Ecto neural progenitor cell (in vitro differentiated cells): ENCODE results near the gene IGFBPL1.
A peak's percentile ranks its signal among the peaks of the same experiment; 100 is the strongest.
"Not testable (repeated sequence)": the region's sequence is repeated elsewhere in the genome, so short reads cannot be mapped to it uniquely, and the experiment has no call there.

Experiments used
- DNase-seq: peaks from one replicate; pipeline ENCODE4 v3.0.0-alpha.2; 2018; ENCODE audit warnings: low spot score

The IGFBPL1 gene

GRCh38 chr9:38399191-38399590 is 25.1 kb downstream of the IGFBPL1 start:
- DNase-seq, result not testable (repeated sequence)

DNA sequence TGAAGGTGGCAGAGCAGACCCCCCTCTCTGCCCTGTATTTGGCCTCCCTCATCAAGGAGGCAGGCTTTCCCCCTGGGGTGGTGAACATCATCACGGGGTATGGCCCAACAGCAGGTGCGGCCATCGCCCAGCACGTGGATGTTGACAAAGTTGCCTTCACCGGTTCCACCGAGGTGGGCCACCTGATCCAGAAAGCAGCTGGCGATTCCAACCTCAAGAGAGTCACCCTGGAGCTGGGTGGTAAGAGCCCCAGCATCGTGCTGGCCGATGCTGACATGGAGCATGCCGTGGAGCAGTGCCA is 27.9 kb downstream of the IGFBPL1 start:
- no peak for DNase-seq

GRCh38 chr9:38395653-38396370 is 28.4 kb downstream of the IGFBPL1 start:
- no peak for DNase-seq

DNA sequence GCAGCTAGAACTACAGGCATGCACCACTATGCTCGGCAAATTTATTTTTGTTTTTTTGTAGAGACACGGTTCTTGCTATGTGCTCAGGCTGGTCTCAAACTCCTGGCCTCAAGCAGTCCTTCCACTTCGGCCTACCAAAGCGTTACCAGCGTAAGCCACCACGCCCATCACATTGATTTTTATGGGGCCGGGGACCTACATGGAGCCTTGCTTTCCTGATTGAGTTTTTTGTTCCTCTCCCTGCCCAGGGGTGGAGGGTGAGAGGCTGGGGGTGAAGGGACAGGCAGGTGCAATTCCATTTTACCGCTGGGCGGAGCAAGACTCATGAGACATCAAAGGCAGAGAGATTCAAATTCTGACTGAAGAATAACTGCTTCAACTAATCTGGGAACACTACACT is 29.8 kb downstream of the IGFBPL1 start:
- no peak for DNase-seq

DNA sequence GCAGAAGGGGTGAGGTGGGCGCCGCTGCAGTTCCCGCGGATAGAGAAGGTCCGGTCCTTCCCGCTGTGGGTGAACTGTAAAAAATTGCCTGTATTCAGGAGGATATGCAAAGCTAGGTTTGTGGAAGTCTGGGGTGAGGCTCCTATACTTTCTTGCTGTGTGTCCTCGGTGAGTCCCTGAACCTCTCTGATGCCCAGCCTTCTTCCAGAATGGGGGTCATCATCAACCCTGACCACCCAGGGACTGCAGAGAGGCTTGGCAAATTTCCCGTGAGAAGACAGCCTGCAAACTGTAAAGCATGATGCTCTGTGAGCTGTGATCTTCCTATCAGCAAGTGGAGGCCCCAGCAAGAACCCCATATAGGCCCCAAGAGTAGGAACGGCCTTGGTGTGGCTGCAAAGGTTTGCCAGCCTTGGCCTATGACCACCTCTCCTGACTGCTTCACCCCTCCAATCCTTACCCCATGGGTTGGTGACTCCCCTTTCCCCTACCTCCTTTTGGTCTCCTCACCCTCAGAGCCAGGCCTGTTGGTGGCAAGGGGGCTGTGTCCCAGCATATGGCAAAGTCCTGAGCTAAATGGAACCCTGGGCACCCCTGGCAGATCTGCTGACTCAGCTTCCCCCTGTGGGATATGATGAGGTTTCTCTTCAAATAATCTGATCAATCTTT is 31.0 kb downstream of the IGFBPL1 start:
- no peak for DNase-seq

DNA sequence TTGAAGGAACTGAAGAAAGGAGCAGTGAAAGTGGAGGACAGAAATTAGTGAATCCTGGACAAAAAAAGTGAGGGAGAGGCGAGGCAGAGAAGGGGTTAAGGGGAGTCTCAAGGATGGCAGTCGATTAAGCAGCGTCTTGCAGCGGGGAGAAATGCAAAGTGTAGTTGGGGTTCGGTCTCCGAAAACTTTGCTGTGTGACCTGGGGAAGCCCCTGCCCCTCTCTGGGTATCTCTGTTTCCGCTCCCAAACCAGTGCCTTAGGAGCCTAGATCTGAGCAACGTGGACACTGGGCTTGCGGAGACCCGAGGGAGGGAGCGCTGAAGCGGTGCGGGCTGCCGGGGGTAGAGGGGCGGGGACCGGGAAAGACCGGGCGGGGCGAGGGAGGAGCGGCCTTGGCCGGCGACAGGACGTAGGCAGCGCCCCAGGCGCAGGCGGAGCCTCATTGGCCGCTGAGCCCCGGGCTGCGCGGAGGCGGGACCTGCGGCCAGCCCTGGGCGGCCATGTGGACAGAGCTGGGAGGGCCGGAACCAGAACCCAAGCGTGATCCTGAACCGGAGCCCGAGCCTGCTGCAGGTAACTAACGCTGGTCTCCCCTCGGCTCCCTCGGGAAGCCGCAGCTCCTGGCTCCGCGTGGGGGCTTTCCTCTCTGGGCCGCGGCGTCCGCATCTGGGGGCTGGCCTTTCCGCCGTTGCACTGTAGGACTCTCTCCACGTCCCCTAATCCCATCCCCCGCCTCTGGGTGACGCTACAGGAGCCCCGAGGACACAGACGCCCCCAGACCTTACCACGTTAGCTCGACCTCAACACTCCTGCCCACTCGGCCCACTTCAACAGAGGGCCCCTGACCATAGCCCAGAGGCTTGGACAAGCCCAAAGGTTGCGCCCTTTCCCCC is 31.8 kb downstream of the IGFBPL1 start, which contains the start of gene ALDH1B1:
TSS of gene ALDH1B1 (plus strand) at position 468 of the 893 bp plus-strand sequence. CDS start 3,047 bp downstream, outside the sequence.
- DNase-seq, result peak; percentile 92

DNA sequence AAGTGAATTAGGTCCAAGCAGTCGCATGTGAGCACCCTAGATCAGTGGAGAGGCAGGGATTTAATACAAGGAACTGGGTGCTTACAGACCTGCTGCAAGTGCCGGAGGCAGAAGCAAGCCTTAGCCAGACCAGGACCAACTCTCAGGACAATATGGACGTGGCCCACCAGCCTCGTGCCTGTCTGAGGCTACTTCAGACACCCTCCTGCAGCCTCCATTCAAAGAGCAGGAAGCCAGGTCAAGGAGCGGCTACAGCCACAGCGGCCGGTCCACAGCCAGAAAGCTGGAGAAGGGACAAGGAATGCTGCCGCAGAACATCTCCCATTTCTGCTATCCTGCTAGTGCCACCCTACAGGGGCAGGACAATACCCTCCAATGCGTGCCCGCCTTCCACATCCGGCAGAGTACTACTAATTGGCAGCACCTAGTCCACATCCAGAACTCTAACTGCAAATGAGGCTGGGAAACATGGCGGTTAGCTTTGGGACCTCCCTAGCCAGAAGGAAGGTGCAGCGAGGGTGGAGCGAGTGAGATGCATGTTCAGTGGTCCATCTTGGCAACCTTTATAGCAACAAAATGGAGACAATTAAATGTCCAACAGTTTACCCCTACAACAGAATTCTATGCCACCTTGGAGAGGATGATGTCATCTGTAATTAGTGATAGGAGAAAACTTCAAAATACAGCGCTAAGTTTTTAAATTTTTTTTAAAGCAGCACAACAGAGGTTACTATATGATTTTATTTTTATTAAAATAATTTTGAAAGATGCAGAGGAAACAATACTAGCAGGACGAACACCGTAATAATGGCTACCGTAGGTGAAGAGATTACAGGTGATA is 32.8 kb downstream of the IGFBPL1 start:
- DNase-seq, result no peak

DNA sequence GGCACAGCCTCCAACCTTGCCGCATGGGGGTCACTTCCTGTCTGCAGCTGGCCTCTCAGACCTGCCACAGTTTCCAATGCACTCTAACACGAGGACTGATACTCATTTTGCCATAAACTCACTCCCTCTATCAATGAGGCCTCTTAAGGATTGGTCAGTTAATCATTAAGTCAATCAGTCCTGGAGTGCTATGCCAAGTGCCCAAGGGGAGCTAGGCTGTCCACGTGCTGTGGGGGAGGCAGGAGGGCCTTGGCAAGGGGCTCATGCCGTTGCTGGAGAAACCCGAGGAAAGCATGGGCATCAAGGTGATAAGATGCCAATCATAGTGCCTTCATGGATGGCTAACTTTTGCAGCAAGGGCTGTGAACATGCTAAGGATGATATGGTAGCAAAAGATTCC is 33.4 kb downstream of the IGFBPL1 start:
- no peak for DNase-seq

GRCh38 chr9:38390442-38390841 is 33.8 kb downstream of the IGFBPL1 start:
- no peak for DNase-seq

DNA sequence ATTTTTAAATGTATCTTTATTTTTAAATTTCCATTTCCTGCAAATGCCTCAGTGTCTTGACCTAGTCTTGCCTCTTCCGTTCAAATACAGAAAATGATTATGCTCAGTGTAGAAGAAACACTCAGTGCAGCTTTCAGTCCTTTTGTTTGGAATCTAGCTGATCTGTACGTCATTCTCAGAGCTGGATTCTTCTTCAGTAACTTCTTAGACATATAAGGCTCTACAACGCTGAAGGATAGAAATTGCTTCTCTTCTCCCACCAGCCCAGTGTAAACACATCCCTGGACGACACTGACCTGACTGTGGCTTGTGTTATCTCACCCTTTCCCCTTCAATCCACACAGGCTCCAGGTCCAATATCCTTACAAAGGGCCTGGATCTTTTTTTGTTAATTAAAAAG is 34.9 kb downstream of the IGFBPL1 start:
- no peak for DNase-seq

GRCh38 chr9:38388283-38389223 is 35.7 kb downstream of the IGFBPL1 start:
- no peak for DNase-seq

GRCh38 chr9:38387751-38388150 is 36.5 kb downstream of the IGFBPL1 start:
- no peak for DNase-seq

GRCh38 chr9:38387066-38387465 is 37.2 kb downstream of the IGFBPL1 start:
- no peak for DNase-seq

GRCh38 chr9:38386319-38386895 is 37.8 kb downstream of the IGFBPL1 start:
- DNase-seq, result no peak

GRCh38 chr9:38385896-38386295 is 38.4 kb downstream of the IGFBPL1 start:
- no peak for DNase-seq

GRCh38 chr9:38384990-38385848 is 39.0 kb downstream of the IGFBPL1 start:
- DNase-seq, result no peak

DNA sequence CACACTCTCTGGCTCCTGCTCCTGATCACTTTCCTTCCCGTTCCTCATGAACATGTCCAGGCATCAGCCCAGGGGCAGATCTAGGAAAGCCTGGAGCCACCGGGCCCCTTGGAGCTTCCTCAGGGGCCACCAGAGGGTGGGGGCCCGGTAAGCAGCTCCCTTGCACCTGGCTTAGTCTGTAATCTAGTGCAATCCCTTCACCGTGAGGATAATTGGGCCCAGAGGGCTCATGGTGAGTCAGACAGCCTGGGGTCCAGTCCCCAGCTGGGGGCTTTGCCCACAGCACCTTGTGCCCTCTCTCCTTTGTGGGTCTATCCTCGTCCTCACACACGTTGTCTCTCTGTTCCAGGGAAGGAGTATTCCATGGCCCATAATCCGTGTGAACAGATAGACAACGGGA is 42.1 kb downstream of the IGFBPL1 start:
- DNase-seq, result no peak

- DNase-seq, result peak; percentile 48
Observed at GRCh38 chr9:38380872-38381534, 43.3 kb downstream of the IGFBPL1 start.
